IMR-90 (cell line): Measurements from ENCODE around the gene SFTA2. TPM values are rescaled to one million over a fixed set of nuclear protein-coding genes. Genes with fewer than 3 reads are reported as not detected.

ENCODE experiments used
- ATAC-seq: fragments of 200-7000 bp; cut with Tn5 transposase; 2 replicates; pipeline ENCODE4 v1.9.1; 2020; ENCODE audit warnings: low read depth, mild to moderate bottlenecking, moderate library complexity
- BruUV-seq: library from RNA; stranded (reverse); fragments of 400-500 nt; replicated peaks from 2 replicates; lab custom pipeline; 2021; lab: Mats Ljungman, UMichigan
- CTCF ChIA-PET: fragments of 300-600 bp; formaldehyde crosslinking; extraction: SDS; loops from one replicate; lab custom pipeline; 2021; ENCODE audit warnings: antibody characterized with exemption; lab: Yijun Ruan, JAX
- POLR2A ChIA-PET: fragments of 300-600 bp; sonication (Branson Sonifier 250); formaldehyde crosslinking; loops from one replicate; lab custom pipeline; 2022; ENCODE audit warnings: antibody characterized with exemption; ENCODE audit not compliant: unreplicated experiment; lab: Charles Lee
- DNase-seq: peaks from one replicate; pipeline ENCODE4 v3.0.0; 2013
- H2AFZ ChIP-seq: replicated peaks from 2 replicates; pipeline ENCODE3; 2013; ENCODE audit warnings: low read length, mild to moderate bottlenecking; ENCODE audit not compliant: poor library complexity
- H2AK5ac ChIP-seq: 2 replicates; pipeline ENCODE4 v1.6.1; 2013; ENCODE audit warnings: low read depth, low read length, inconsistent platforms
- H2AK9ac ChIP-seq: replicated peaks from 2 replicates; pipeline ENCODE3; 2013; ENCODE audit warnings: mild to moderate bottlenecking, low read depth, low read length, moderate library complexity; ENCODE audit not compliant: poor library complexity
- H2BK120ac ChIP-seq: 2 replicates; pipeline ENCODE4 v1.6.1; 2013; ENCODE audit warnings: low read depth, low read length, inconsistent platforms
- H2BK15ac ChIP-seq: 3 replicates; pipeline ENCODE4 v1.6.1; 2013; ENCODE audit warnings: low read depth, low read length, inconsistent platforms
- H2BK20ac ChIP-seq: 2 replicates; pipeline ENCODE4 v1.6.1; 2013; ENCODE audit warnings: low read depth, mild to moderate bottlenecking, inconsistent platforms, low read length, moderate library complexity
- H2BK5ac ChIP-seq: 2 replicates; pipeline ENCODE4 v1.6.1; 2013; ENCODE audit warnings: mild to moderate bottlenecking, low read depth, low read length, inconsistent platforms; ENCODE audit not compliant: poor library complexity, severe bottlenecking
- H3K14ac ChIP-seq: replicated peaks from 2 replicates; pipeline ENCODE4 v1.6.1; 2013; ENCODE audit warnings: low read depth, low read length, inconsistent platforms
- H3K18ac ChIP-seq: 2 replicates; pipeline ENCODE4 v1.6.1; 2013; ENCODE audit warnings: low read depth, low read length, control low read depth
- H3K23ac ChIP-seq: 2 replicates; pipeline ENCODE4 v1.6.1; 2013; ENCODE audit warnings: low read depth, low read length, inconsistent platforms
- H3K27ac ChIP-seq: 2 replicates; pipeline ENCODE4 v1.5.1; 2013; ENCODE audit warnings: mild to moderate bottlenecking, control low read depth, low read length; ENCODE audit not compliant: insufficient read depth
- H3K27me3 ChIP-seq: 2 replicates; pipeline ENCODE4 v1.6.1; 2013; ENCODE audit warnings: low read length; ENCODE audit not compliant: control insufficient read depth, insufficient read depth
- H3K36me3 ChIP-seq: 2 replicates; pipeline ENCODE4 v1.6.1; 2013; ENCODE audit warnings: low read length, mixed read lengths; ENCODE audit not compliant: control insufficient read depth, insufficient read depth
- H3K4ac ChIP-seq: 2 replicates; pipeline ENCODE4 v1.6.1; 2013; ENCODE audit warnings: low read depth, low read length, inconsistent platforms
- H3K4me1 ChIP-seq: 2 replicates; pipeline ENCODE4 v1.6.1; 2013; ENCODE audit warnings: low read length, mixed read lengths; ENCODE audit not compliant: control insufficient read depth, insufficient read depth
- H3K4me2 ChIP-seq: 2 replicates; pipeline ENCODE4 v1.6.1; 2013; ENCODE audit warnings: low read depth, mild to moderate bottlenecking, control low read depth, low read length, moderate library complexity
- H3K4me3 ChIP-seq: 2 replicates; pipeline ENCODE4 v1.5.1; 2013; ENCODE audit warnings: low read depth, mild to moderate bottlenecking, control low read depth, low read length, moderate library complexity; ENCODE audit not compliant: insufficient read depth
- H3K56ac ChIP-seq: 2 replicates; pipeline ENCODE4 v1.6.1; 2013; ENCODE audit warnings: low read length, inconsistent platforms; ENCODE audit not compliant: insufficient read depth; ENCODE audit errors: extremely low read depth
- H3K79me1 ChIP-seq, 2 experiments: 2 replicates each; pipeline ENCODE4 v1.6.1; 2013; ENCODE audit warnings: low read length in 2 of 2, inconsistent platforms in 1 of 2, low read depth in 1 of 2
- H3K9ac ChIP-seq: 2 replicates; pipeline ENCODE4 v1.6.1; 2013; ENCODE audit warnings: low read depth, low read length, control low read depth
- H3K9me1 ChIP-seq: 2 replicates; pipeline ENCODE4 v1.6.1; 2013; ENCODE audit warnings: low read length, inconsistent platforms; ENCODE audit not compliant: insufficient read depth
- H3K9me3 ChIP-seq: 2 replicates; pipeline ENCODE4 v1.6.1; 2013; ENCODE audit warnings: low read length; ENCODE audit not compliant: control insufficient read depth, insufficient read depth
- H4K20me1 ChIP-seq: 2 replicates; pipeline ENCODE4 v1.6.1; 2013; ENCODE audit warnings: low read length, inconsistent platforms; ENCODE audit not compliant: insufficient read depth
- H4K5ac ChIP-seq: 2 replicates; pipeline ENCODE4 v1.6.1; 2013; ENCODE audit warnings: mild to moderate bottlenecking, low read depth, low read length, control low read depth
- H4K8ac ChIP-seq, 2 experiments: 2 replicates each; pipeline ENCODE4 v1.6.1; 2013; ENCODE audit warnings: low read depth in 2 of 2, low read length in 2 of 2, control low read depth in 1 of 2, inconsistent platforms in 1 of 2
- H4K91ac ChIP-seq: 2 replicates; pipeline ENCODE4 v1.6.1; 2013; ENCODE audit warnings: low read depth, low read length, inconsistent platforms; ENCODE audit not compliant: insufficient read depth
- CHD1 ChIP-seq: IDR thresholded peaks from 2 replicates; pipeline ENCODE4 v1.6.1; 2012; ENCODE audit warnings: low read depth, low read length, improper control_type of control experiment
- FOS ChIP-seq: fragments of 150-350 bp; IDR thresholded peaks from 2 replicates; pipeline ENCODE4 v1.6.1; 2016; ENCODE audit warnings: low read depth, low read length
- MAZ ChIP-seq: IDR thresholded peaks from 2 replicates; pipeline ENCODE4 v1.6.1; 2012; ENCODE audit warnings: low read depth, mild to moderate bottlenecking, low read length, improper control_type of control experiment, moderate library complexity, borderline replicate concordance
- NFE2L2 ChIP-seq: fragments of 150-350 bp; IDR thresholded peaks from 2 replicates; pipeline ENCODE4 v1.6.1; 2016; ENCODE audit warnings: low read depth, mild to moderate bottlenecking, low read length
- RAD21 ChIP-seq: IDR thresholded peaks from 2 replicates; pipeline ENCODE4 v1.6.1; 2012; ENCODE audit warnings: low read length, improper control_type of control experiment
- RFX5 ChIP-seq: IDR thresholded peaks from 2 replicates; pipeline ENCODE4 v1.8.0; 2012; ENCODE audit warnings: low read depth, mild to moderate bottlenecking, low read length, moderate library complexity
- SMC3 ChIP-seq: fragments of 150-350 bp; IDR thresholded peaks from 2 replicates; pipeline ENCODE4 v1.6.1; 2016; ENCODE audit warnings: low read depth, mild to moderate bottlenecking, antibody characterized with exemption, low read length, moderate library complexity
- WGBS, 2 experiments: methylation state at CpG; one replicate each; pipeline versions ENCODE4 v1.1.5 to v1.1.7; 2013; ENCODE audit warnings: missing lambda C conversion rate in 2 of 2; ENCODE audit not compliant: insufficient read length in 1 of 2; ENCODE audit errors: extremely low coverage in 2 of 2; 5-methylcytosine and 5-hydroxymethylcytosine counted together
- dilution Hi-C: fragments of 300-500 bp; cut with HindIII; formaldehyde crosslinking; loops from one replicate; pipeline ENCODE4 v1.14.3; 2018; ENCODE audit warnings: low sequenced_read_pairs; ENCODE audit not compliant: unreplicated experiment
- in situ Hi-C: fragments of 300-500 bp; cut with MboI; formaldehyde crosslinking; loops from 3 replicates; pipeline ENCODE4 v1.14.3; 2019; ENCODE audit warnings: low sequenced_read_pairs, inconsistent platforms, mixed read lengths
- intact Hi-C: fragments of 100-400 bp; cut with micrococcal nuclease; formaldehyde crosslinking; loops from 2 replicates; pipeline ENCODE4 v1.10.0; 2022
- polyA plus RNA-seq, 3 experiments: library from polyadenylated mRNA; depleted of rRNA; stranded (reverse); fragments of >200 nt; gene quantifications; 2 replicates each; pipeline ENCODE4 v1.2.3, GENCODE V29; 2012; ENCODE audit warnings: low replicate concordance in 1 of 3
- total RNA-seq: library from RNA; depleted of rRNA; stranded (reverse); fragments of >200 nt; gene quantifications from 2 replicates; pipeline ENCODE4 v1.2.3, GENCODE V29; 2012
- TF ChIP-seq, protein P1 (sequence below): fragments of 150-350 bp; IDR thresholded peaks from 2 replicates; pipeline ENCODE4 v1.6.1; 2017; ENCODE audit warnings: mild to moderate bottlenecking, antibody characterized with exemption, low read length, low read depth
- TF ChIP-seq, protein P2 (sequence below): fragments of 150-350 bp; IDR thresholded peaks from 2 replicates; pipeline ENCODE4 v1.6.1; 2016; ENCODE audit warnings: low read depth, mild to moderate bottlenecking, low read length, moderate library complexity, borderline replicate concordance

Gene SFTA2
- total and polyA plus RNA-seq, 2 of the 4 experiments (the other 2 are of a cell fraction) = not detected

DNA sequence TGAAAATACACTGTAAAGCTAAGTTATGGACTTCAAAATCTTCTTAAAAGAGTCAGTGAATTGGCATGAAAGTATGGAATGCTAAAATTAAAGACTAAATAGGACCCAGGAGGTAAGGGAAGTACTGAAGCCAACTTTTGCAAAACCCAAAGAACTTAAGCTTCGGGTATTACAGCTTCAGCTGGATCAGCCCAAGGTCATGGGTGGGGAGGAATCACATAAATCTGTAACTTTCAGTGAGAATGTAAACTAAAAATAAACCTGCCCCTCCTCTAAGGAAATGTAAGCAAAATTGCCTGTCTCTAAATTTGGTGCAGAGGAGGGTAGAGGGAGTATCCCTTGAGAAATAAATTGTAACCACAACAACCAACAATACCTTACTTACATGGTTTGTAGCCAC is 47.2 kb upstream of the SFTA2 start:
- intact Hi-C loops = no loop called here
- ATAC-seq = no peak
- Histone ChIP-seq H2BK120ac (no peak overlapping the region), H4K20me1 (no peaks in the 10 kb centered on the region), H2AFZ (no peak overlapping the region), H2AK5ac (no peak overlapping the region), H3K23ac (no peak overlapping the region), H3K4me3 (no peak overlapping the region), H4K5ac (no peak overlapping the region), H3K36me3 (no peaks in the 10 kb centered on the region), H2BK15ac (no peak overlapping the region), H2BK5ac (no peak overlapping the region), H3K27ac (no peak overlapping the region), H3K18ac (no peak overlapping the region), H3K79me1 (no peaks in the 10 kb centered on the region), H3K4me1 (peaks cover 6% of the 10 kb centered on the region; the same call in 1 of the 2 replicates), H3K4me2 (no peak overlapping the region), H3K14ac (no peak overlapping the region), H3K27me3 (peaks cover 18% of the 10 kb centered on the region), H2BK20ac (no peak overlapping the region), H3K9ac (no peak overlapping the region), H2AK9ac (no peak overlapping the region), H3K9me1 (no peaks in the 10 kb centered on the region), H4K8ac (no peak overlapping the region), H3K9me3 (no peaks in the 10 kb centered on the region), H3K56ac (no peak overlapping the region), H3K4ac (no peak overlapping the region), H4K91ac (no peak overlapping the region)
- no peak for DNase-seq
- BruUV-seq = no TSS peak
- dilution Hi-C loops = no loop called here
- CTCF ChIA-PET = no interaction called here
- WGBS, 2 experiments = no CpG with 5 or more reads among the region's 1 CpG
- POLR2A ChIA-PET = no interaction called here
- in situ Hi-C loops = no loop called here
- TF ChIP-seq CHD1 (no peak), NFE2L2 (no peak), FOS (no peak), SMC3 (no peak), RFX5 (no peak), MAZ (no peak), RAD21 (no peak)
- TF ChIP-seq, protein P1, sequence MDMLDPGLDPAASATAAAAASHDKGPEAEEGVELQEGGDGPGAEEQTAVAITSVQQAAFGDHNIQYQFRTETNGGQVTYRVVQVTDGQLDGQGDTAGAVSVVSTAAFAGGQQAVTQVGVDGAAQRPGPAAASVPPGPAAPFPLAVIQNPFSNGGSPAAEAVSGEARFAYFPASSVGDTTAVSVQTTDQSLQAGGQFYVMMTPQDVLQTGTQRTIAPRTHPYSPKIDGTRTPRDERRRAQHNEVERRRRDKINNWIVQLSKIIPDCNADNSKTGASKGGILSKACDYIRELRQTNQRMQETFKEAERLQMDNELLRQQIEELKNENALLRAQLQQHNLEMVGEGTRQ = no peak
- TF ChIP-seq, protein P2, sequence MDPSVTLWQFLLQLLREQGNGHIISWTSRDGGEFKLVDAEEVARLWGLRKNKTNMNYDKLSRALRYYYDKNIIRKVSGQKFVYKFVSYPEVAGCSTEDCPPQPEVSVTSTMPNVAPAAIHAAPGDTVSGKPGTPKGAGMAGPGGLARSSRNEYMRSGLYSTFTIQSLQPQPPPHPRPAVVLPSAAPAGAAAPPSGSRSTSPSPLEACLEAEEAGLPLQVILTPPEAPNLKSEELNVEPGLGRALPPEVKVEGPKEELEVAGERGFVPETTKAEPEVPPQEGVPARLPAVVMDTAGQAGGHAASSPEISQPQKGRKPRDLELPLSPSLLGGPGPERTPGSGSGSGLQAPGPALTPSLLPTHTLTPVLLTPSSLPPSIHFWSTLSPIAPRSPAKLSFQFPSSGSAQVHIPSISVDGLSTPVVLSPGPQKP = no peak
